Activated CD8-positive, alpha-beta T cell treated with anti-CD3 and anti-CD28 coated beads, Interleukin-2, amount 10 ng/mL, durations not matched to agents 7 days and 5 days (primary cell): ENCODE measurements around the gene MON2. TPM values are rescaled to one million over a fixed set of nuclear protein-coding genes. Genes with fewer than 3 reads are reported as not detected.
A peak's percentile ranks its signal among the peaks of the same experiment; 100 is the strongest.
"Not testable (repeated sequence)": the region's sequence is repeated elsewhere in the genome, so short reads cannot be mapped to it uniquely, and the experiment has no call there.

ENCODE experiments used
- ATAC-seq: fragments of 150-1000 bp; cut with Tn5 transposase; one replicate; pipeline ENCODE4 v1.10.0; 2021; ENCODE audit warnings: moderate library complexity
- CTCF ChIA-PET: fragments of 350-600 bp; sonication (Branson Sonifier 250); formaldehyde crosslinking; loops from one replicate; lab custom pipeline; 2021; ENCODE audit warnings: antibody characterized with exemption; lab: Charles Lee
- POLR2A ChIA-PET: fragments of 350-600 bp; sonication (Branson Sonifier 250); formaldehyde crosslinking; loops from one replicate; lab custom pipeline; 2021; ENCODE audit warnings: antibody characterized with exemption; lab: Charles Lee
- DNase-seq: peaks from one replicate; pipeline ENCODE4 v3.0.0-alpha.2; 2020
- H3K27ac Mint-ChIP-seq: one replicate; pipeline ENCODE4 v1.8.0; 2021; ENCODE audit warnings: mild to moderate bottlenecking, mixed read lengths
- H3K27me3 Mint-ChIP-seq: one replicate; pipeline ENCODE4 v1.8.0; 2021; ENCODE audit warnings: low read depth, mixed read lengths
- H3K36me3 Mint-ChIP-seq: one replicate; pipeline ENCODE4 v1.8.0; 2021; ENCODE audit warnings: low read depth, mixed read lengths
- H3K4me1 Mint-ChIP-seq: one replicate; pipeline ENCODE4 v1.8.0; 2021; ENCODE audit warnings: low read depth, mixed read lengths
- H3K4me3 Mint-ChIP-seq: one replicate; pipeline ENCODE4 v1.8.0; 2021; ENCODE audit warnings: mild to moderate bottlenecking, mixed read lengths
- H3K9me3 Mint-ChIP-seq: one replicate; pipeline ENCODE4 v1.8.0; 2022; ENCODE audit warnings: mixed read lengths; ENCODE audit not compliant: insufficient read depth
- total RNA-seq, 2 experiments: library from RNA; stranded (reverse); gene quantifications; one replicate each; pipeline ENCODE4 v1.2.3, GENCODE V29; 2021

Gene MON2
- total RNA-seq, 2 experiments from 2014 or later: 40.0 to 46.6 TPM

- no peak overlapping the region for H3K4me3 Mint-ChIP-seq
- H3K9me3 Mint-ChIP-seq: no peaks in the 10 kb centered on the region
- DNase-seq (no peak), ATAC-seq (no peak)
- CTCF ChIA-PET: no interaction called here
- no peaks in the 10 kb centered on the region for H3K27me3 Mint-ChIP-seq
- no peaks in the 10 kb centered on the region for H3K4me1 Mint-ChIP-seq
- POLR2A ChIA-PET: interaction anchor here (0.6 kb wide), 1 partner anchor 153 kb away, joined by 4 read pairs; no protein-coding TSS in a partner anchor
- H3K27ac Mint-ChIP-seq: no peak overlapping the region
- H3K36me3 Mint-ChIP-seq: peaks cover 34% of the 10 kb centered on the region
Measured at GRCh38 chr12:62552906-62553556, 86.4 kb downstream of the MON2 start.

DNA sequence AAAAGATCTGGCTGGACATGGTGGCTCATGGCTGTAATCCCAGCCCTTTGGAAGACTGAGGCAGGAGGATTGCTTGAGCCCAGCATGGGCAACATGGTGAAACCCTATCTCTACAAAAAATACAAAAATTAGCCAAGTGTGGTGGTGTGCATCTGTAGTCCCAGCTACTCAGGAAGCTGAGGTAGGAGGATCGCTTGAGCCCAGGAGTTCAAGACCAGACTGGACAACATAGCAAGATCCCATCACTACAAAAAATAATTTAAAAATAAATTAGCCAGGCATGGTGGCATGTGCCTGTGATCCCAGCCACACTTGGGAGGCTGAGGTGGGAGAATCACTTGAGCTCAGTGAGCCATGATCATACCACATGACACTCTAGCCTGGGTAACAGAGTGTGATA, 92.7 kb downstream of the MON2 start:
- POLR2A ChIA-PET, H3K27me3 Mint-ChIP-seq, CTCF ChIA-PET, H3K4me3 Mint-ChIP-seq, DNase-seq, H3K4me1 Mint-ChIP-seq, ATAC-seq, H3K9me3 Mint-ChIP-seq, H3K27ac Mint-ChIP-seq: not testable (repeated sequence)
- peaks cover 34% of the 10 kb centered on the region for H3K36me3 Mint-ChIP-seq

- DNase-seq (no peak), ATAC-seq (no peak)
- CTCF ChIA-PET: no interaction called here
- Mint-ChIP-seq H3K4me3 (no peak overlapping the region), H3K36me3 (peaks cover 29% of the 10 kb centered on the region), H3K27ac (no peak overlapping the region), H3K9me3 (no peaks in the 10 kb centered on the region), H3K4me1 (no peaks in the 10 kb centered on the region), H3K27me3 (no peaks in the 10 kb centered on the region)
- POLR2A ChIA-PET: no interaction called here
Measured at GRCh38 chr12:62562846-62563245, 96.2 kb downstream of the MON2 start.

DNA sequence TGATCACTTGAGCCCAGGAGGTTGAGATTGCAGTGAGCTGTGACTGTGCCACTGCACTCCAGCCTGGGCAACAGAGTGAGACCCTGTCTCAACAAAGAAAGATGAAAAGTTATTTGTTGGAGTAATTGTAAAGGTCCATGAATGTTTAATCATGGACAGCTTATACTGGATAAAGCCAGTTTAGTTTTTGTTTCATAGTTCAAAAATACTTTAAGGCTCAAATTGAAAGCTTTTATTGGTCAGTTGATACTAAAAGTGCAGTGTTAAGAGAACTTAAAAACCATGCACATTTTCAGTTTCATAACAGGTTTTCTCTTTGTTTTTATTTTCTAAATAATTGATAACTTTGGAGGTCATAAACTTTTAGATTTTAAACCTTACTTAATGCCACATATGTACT, 108.4 kb downstream of the MON2 start:
- H3K27me3 Mint-ChIP-seq: no peaks in the 10 kb centered on the region
- no peaks in the 10 kb centered on the region for H3K9me3 Mint-ChIP-seq
- H3K36me3 Mint-ChIP-seq: peaks cover 20% of the 10 kb centered on the region
- CTCF ChIA-PET: interaction anchor here (0.6 to 1.3 kb wide), 2 partner anchors 68 to 223 kb away, joined by 3 to 4 read pairs; no protein-coding TSS in a partner anchor
- no peak for DNase-seq
- POLR2A ChIA-PET: no interaction called here
- no peak overlapping the region for H3K27ac Mint-ChIP-seq
- H3K4me1 Mint-ChIP-seq: no peaks in the 10 kb centered on the region
- H3K4me3 Mint-ChIP-seq: no peak overlapping the region
- ATAC-seq: no peak

GRCh38 chr12:62576503-62576902, 109.9 kb downstream of the MON2 start:
- POLR2A ChIA-PET: no interaction called here
- Mint-ChIP-seq H3K27ac (no peak overlapping the region), H3K36me3 (peaks cover 16% of the 10 kb centered on the region), H3K4me3 (no peak overlapping the region), H3K9me3 (no peaks in the 10 kb centered on the region), H3K4me1 (no peaks in the 10 kb centered on the region), H3K27me3 (no peaks in the 10 kb centered on the region)
- DNase-seq (no peak), ATAC-seq (no peak)
- CTCF ChIA-PET: interaction anchor here (0.9 to 1.2 kb wide), 2 partner anchors 138 to 218 kb away, joined by 3 to 6 read pairs; no protein-coding TSS in a partner anchor

DNA sequence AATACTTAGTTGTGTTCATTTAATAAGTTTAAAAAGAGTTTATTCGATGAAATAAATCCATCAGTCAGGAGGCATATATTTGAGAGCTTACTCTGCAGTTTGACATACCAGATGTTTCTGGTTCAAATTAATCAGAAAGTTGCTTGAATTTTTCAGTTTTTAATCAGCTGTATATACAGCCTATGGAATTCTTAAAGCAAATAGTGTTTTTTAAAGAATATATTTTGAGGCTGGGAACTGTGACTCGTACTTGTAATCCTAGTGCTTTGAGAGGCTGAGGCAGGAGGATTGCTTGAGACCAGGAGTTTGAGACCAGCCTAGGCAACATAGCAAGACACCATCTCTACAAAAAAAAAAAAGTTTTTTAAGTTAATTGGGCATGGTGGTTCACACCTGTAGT, 112.1 kb downstream of the MON2 start:
- ChIA-PET POLR2A (interaction anchor here (0.6 kb wide), 1 partner anchor 490 kb away, joined by 4 read pairs; no protein-coding TSS in a partner anchor), CTCF (interaction anchor here (0.7 to 6.6 kb wide), 3 partner anchors 219 to 479 kb away, joined by 3 to 104 read pairs (median 4); no protein-coding TSS in a partner anchor)
- Mint-ChIP-seq H3K4me3 (no peak overlapping the region), H3K9me3 (no peaks in the 10 kb centered on the region), H3K27ac (no peak overlapping the region), H3K36me3 (peaks cover 19% of the 10 kb centered on the region), H3K27me3 (no peaks in the 10 kb centered on the region), H3K4me1 (no peaks in the 10 kb centered on the region)
- ATAC-seq (no peak), DNase-seq (no peak)

GRCh38 chr12:62581288-62582064, 114.8 kb downstream of the MON2 start:
- CTCF ChIA-PET: interaction anchor here (0.6 to 6.6 kb wide), 20 partner anchors 9 to 236 kb away, joined by 3 to 104 read pairs (median 4); no protein-coding TSS in a partner anchor
- H3K36me3 Mint-ChIP-seq: peaks cover 15% of the 10 kb centered on the region
- DNase-seq (no peak), ATAC-seq (peak; percentile 53)
- no peaks in the 10 kb centered on the region for H3K27me3 Mint-ChIP-seq
- POLR2A ChIA-PET: interaction anchor here (2.2 kb wide), 1 partner anchor 22 kb away, joined by 7 read pairs; no protein-coding TSS in a partner anchor
- H3K4me1 Mint-ChIP-seq: no peaks in the 10 kb centered on the region
- no peak overlapping the region for H3K27ac Mint-ChIP-seq
- H3K9me3 Mint-ChIP-seq: no peaks in the 10 kb centered on the region
- no peak overlapping the region for H3K4me3 Mint-ChIP-seq

GRCh38 chr12:62582065-62582366, 115.4 kb downstream of the MON2 start:
- POLR2A ChIA-PET: interaction anchor here (2.2 kb wide), 1 partner anchor 21 kb away, joined by 7 read pairs; no protein-coding TSS in a partner anchor
- ATAC-seq: no peak
- no peak for DNase-seq
- Mint-ChIP-seq H3K9me3 (no peaks in the 10 kb centered on the region), H3K4me3 (no peak overlapping the region), H3K4me1 (no peaks in the 10 kb centered on the region), H3K36me3 (peaks cover 15% of the 10 kb centered on the region), H3K27me3 (no peaks in the 10 kb centered on the region), H3K27ac (no peak overlapping the region)
- CTCF ChIA-PET: interaction anchor here (0.7 to 6.6 kb wide), 17 partner anchors 10 to 231 kb away, joined by 3 to 104 read pairs (median 4); no protein-coding TSS in a partner anchor

DNA sequence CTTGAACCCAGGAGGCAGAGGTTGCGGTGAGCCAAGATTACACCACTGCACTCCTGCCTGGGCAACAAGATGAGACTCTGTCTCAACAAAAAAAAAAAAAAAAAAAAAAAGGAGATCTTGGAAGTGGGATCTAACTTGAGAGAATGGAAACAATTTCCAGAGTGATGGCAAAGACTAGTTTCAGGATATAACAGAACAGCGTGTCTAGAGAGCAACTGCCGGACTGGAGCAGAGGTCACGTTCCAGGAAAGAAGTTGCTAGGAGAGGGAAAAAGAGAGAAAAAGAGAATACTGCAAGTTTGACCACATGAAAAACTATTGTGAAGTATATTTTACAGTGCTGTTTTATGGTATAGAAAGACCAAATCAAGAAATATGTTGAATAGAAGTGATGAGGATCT, 118.0 kb downstream of the MON2 start:
- Mint-ChIP-seq H3K4me3 (no peak overlapping the region), H3K4me1 (no peaks in the 10 kb centered on the region), H3K27me3 (no peaks in the 10 kb centered on the region), H3K9me3 (no peaks in the 10 kb centered on the region), H3K36me3 (peaks cover 19% of the 10 kb centered on the region), H3K27ac (no peak overlapping the region)
- ChIA-PET CTCF (interaction anchor here (1.4 kb wide), 1 partner anchor 210 kb away, joined by 5 read pairs; no protein-coding TSS in a partner anchor), POLR2A (no interaction called here)
- DNase-seq (no peak), ATAC-seq (no peak)

DNA sequence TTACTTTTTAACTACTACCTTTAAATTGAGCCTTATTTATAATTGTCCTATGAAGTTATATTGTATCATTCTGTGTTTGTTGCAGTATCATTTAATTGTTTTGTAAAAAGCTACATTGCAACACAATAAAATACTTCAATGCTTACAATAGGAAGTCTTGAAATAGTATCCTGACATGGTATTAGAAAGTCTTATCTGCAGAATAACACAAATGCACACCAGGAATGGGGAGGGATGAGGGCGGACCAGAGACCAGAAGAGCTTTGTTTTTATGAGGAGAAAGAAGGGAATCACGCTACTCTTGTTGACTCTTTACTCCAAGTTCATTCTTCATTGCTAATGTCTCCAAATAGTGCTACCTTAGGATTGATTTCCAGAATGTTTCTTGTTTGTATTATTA, 120.2 kb downstream of the MON2 start:
- peaks cover 28% of the 10 kb centered on the region for H3K36me3 Mint-ChIP-seq
- no peaks in the 10 kb centered on the region for H3K9me3 Mint-ChIP-seq
- no peak for ATAC-seq
- ChIA-PET POLR2A (interaction anchor here (0.6 kb wide), 1 partner anchor 80 kb away, joined by 3 read pairs; no protein-coding TSS in a partner anchor), CTCF (interaction anchor here (1.4 to 1.8 kb wide), 2 partner anchors 207 to 212 kb away, joined by 3 to 6 read pairs; no protein-coding TSS in a partner anchor)
- no peak overlapping the region for H3K4me3 Mint-ChIP-seq
- no peak overlapping the region for H3K27ac Mint-ChIP-seq
- no peaks in the 10 kb centered on the region for H3K4me1 Mint-ChIP-seq
- no peak for DNase-seq
- H3K27me3 Mint-ChIP-seq: no peaks in the 10 kb centered on the region

- Mint-ChIP-seq H3K27me3 (no peaks in the 10 kb centered on the region), H3K36me3 (peaks cover 28% of the 10 kb centered on the region), H3K27ac (no peak overlapping the region), H3K4me3 (no peak overlapping the region), H3K9me3 (no peaks in the 10 kb centered on the region), H3K4me1 (no peaks in the 10 kb centered on the region)
- DNase-seq (no peak), ATAC-seq (no peak)
- ChIA-PET POLR2A (no interaction called here), CTCF (interaction anchor here (0.7 to 0.9 kb wide), 2 partner anchors 79 to 205 kb away, joined by 3 to 4 read pairs; no protein-coding TSS in a partner anchor)
Measured at GRCh38 chr12:62588916-62589315, 122.3 kb downstream of the MON2 start.
